CD4-positive, alpha-beta T cell treated with Interferon gamma for 1 hour (primary cell): Measurements from ENCODE around the gene KRT86.
A peak's percentile ranks its signal among the peaks of the same experiment; 100 is the strongest.
"Not testable (repeated sequence)": the region's sequence is repeated elsewhere in the genome, so short reads cannot be mapped to it uniquely, and the experiment has no call there.

ENCODE experiments used
- DNase-seq: peaks from one replicate; pipeline ENCODE4 v3.0.0-alpha.2; 2020

The KRT86 gene

DNA sequence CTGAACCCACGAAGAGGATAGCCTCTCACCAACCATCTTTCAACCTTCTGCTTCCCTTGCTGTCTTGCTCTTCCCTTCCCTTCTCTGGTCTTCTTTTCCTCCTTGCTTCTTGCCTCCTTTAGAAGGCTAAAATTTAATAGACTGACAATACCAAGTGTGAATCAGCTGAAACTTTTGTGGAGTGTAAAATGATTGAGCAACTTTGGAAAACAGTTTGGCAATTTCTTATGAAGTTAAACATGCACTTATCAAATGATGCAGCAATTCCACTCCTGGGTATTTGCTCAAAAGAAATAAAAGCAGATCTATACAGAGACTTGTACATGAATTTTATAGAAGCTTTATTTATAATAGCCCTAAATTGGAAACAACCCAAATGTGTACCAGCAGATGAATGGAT, 3.3 kb upstream of the KRT86 start:
- DNase-seq = no peak

GRCh38 chr12:52275686-52276085, 1.2 kb downstream of the KRT86 start:
- no peak for DNase-seq

GRCh38 chr12:52277486-52278245, 3.2 kb downstream of the KRT86 start:
- no peak for DNase-seq

DNA sequence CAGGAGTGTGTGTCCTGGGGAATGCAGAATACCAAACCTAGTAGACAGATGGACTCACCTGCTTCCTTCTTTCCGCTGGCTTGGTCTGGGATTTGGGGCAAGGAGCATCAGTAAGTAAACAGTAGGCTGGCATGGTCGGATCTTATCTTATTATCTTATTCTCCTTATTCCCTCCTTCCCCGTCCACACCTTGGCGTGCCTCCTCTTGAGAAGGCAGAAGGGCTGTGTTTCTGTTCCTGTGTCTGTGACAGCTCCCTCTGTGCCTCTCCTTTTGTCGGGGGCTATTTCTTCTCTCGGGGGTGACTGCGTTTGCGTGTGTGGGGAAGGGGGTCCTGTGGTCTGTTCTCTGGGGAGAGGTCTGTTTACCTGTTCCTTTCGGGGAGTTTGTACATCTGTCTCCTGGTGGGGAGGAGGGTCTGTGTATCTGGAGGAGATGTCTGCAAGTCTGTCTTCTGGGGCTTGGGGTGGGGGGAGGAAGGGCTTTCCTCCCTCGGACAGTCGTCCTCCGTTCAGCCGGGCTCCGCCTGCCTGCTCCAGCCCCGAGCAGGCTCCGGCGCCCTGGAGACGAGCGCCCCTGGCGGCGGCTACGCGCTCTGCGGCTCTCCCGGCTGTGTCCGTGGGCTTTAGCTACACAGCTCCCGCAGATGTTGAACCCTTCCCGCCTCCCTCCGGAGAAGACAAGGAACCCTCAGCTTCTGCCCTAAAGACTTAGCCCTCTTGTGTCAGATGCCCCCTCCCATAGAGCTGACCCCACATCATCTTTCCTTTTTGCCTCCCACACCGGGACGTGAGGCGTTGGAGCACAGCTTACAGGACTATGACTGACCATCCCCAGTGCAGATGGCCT, 4.4 kb downstream of the KRT86 start:
- DNase-seq = peak; percentile 53

- no peak for DNase-seq
Measured at GRCh38 chr12:52279422-52280318, 5.2 kb downstream of the KRT86 start.

DNA sequence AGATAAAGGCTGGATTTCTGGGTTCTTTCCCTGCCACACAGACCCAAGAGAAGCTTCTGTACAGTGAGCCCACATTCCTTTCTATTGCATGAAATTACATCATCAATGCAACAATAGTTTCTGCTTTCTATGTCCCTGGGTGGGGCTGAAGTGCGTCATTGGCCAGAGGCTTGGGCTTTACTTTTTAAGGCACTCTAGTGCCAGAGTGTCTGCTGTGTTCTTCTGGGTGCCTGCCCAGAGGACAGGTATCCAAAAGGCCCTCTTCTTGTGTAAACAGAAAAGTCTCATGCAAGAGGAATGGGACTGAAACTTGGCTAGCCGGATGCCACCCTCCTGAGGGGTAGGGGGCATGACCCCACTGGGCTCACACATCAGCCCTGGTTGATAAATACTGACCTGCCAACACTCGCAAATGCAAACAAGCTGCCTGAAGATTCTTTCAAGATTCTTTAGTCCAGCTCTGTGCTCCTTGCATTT, 5.9 kb downstream of the KRT86 start:
- peak; percentile 30 for DNase-seq

DNA sequence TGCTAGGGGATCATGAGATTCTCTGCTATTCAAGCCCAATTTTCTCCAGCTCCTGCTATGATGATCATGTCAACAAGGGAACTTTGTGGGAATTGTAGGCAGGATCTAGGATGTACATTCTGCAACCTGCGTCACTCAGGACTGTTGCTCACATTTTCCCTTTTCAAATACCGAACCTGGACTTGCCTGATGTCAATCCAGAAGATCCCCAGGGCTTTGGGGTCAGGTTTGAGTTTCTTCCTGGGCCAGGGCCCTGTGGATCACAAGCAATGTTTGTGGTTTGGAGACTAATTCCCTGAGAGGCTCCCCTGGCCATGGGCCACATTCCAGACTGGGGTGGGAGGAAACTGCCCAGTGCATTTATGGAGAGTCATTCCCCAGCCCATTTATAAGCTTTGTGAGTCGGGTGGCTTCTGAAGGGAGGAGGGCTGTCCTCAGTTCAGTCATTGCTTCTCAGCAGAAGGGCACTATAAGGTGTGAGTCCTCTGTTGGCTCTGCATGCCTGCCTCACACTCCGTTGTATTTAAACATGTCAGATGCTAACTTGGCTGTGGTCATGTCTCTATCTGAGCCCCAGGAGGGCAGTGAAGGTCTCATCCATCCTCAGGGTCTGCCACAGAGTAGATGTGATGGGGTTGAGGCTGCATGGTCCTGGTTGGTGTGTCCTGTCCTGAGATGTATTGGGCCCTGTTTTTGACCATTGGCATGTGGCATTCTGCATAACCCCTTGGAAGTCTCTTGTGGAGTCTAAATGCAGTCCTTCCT, 6.5 kb downstream of the KRT86 start:
- DNase-seq = no peak

DNA sequence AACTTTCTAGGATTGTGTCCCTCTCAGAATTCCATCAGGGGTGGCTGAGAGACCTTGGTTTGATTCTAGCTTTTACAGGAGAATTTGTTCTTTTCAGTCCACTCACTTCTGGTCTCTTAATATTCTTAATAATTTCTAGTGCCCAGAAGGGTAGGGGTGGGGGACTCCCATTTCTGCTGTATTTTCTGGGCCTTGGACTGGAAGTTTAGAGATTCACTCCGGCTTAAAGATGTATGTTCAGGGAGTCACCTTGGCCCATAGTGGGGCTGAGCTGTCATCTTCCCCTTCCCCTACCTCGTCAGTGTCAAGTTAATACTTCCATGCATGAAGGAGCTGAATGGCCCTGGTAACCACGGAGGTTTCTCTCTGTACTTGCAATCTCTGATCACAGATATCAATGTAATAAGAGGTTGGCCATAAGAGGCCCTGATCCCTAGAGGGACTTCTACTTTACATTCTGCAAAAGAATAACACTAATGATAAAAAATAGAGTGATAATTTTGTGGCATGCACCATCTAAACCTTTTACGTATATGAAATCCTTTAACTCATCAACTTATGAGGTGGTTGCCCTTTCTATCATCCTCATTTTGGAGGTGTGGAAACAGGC, 10.2 kb downstream of the KRT86 start:
- DNase-seq = no peak

GRCh38 chr12:52285172-52285745, 10.8 kb downstream of the KRT86 start:
- no peak for DNase-seq

GRCh38 chr12:52285851-52286530, 11.5 kb downstream of the KRT86 start:
- no peak for DNase-seq

GRCh38 chr12:52286857-52287785, 12.7 kb downstream of the KRT86 start:
- not testable (repeated sequence) for DNase-seq

GRCh38 chr12:52287816-52288805, 13.7 kb downstream of the KRT86 start:
- DNase-seq = not testable (repeated sequence)

DNA sequence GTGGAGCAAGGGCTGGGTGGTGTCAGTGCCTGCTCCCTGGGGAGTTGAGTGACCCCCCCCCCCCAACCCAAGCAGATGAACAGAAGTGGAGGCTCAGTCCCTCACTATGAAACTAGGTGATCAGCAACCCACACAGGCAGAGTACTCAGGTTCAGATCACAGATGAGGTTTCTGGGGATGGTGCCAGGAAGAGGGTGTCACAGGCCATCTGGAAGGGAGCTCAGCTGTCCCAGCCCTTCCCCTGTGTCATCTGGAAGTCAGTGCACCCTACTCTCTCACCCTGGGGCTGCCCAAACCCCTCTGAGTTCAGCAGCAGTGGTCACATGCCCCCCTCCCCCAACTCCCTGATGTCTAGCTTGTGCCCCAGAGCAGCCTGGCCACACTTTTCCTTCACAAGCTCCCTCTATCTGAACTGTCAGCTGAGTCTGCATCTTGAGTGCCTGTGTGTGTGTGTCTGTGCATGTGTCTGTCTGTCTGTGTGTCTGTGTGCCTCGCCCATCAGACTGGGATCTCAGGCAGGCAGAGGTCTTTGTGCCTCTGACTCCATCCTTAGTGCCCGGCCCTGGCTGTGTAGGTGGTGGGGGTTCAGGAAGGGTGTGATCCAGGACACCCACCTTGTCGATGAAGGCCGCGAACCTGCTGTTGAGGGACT, 16.2 kb downstream of the KRT86 start:
- not testable (repeated sequence) for DNase-seq

GRCh38 chr12:52291267-52291935, 17.0 kb downstream of the KRT86 start, which contains the start of gene KRT81:
KRT81 (minus strand) TSS chr12:52291534; CDS start chr12:52291465, 69 bp downstream.
- no peak for DNase-seq

- no peak for DNase-seq
Measured at GRCh38 chr12:52293926-52294325, 19.5 kb downstream of the KRT86 start.

- DNase-seq = no peak
Measured at GRCh38 chr12:52294803-52295202, 20.4 kb downstream of the KRT86 start.

- no peak for DNase-seq
Measured at GRCh38 chr12:52295663-52296062, 21.2 kb downstream of the KRT86 start.
